HUES6 (cell line): ENCODE measurements around the gene TBC1D10B.

Experiments used
- H3K27ac ChIP-seq: 2 replicates; pipeline ENCODE4 v1.7.0; 2013; ENCODE audit warnings: low read depth, mild to moderate bottlenecking, low read length, inconsistent platforms
- H3K27me3 ChIP-seq: 2 replicates; pipeline ENCODE4 v1.6.1; 2013; ENCODE audit warnings: low read length; ENCODE audit not compliant: control insufficient read depth, insufficient read depth
- H3K36me3 ChIP-seq: 2 replicates; pipeline ENCODE4 v1.6.1; 2013; ENCODE audit warnings: low read length; ENCODE audit not compliant: control insufficient read depth, insufficient read depth
- H3K4me1 ChIP-seq: 2 replicates; pipeline ENCODE4 v1.6.1; 2013; ENCODE audit warnings: low read length; ENCODE audit not compliant: control insufficient read depth, insufficient read depth
- H3K4me3 ChIP-seq: 2 replicates; pipeline ENCODE4 v1.5.1; 2013; ENCODE audit warnings: low read depth, low read length
- H3K9ac ChIP-seq: one replicate; pipeline ENCODE4 v1.6.1; 2013; ENCODE audit warnings: mild to moderate bottlenecking, low read length
- H3K9me3 ChIP-seq: 2 replicates; pipeline ENCODE4 v1.6.1; 2013; ENCODE audit warnings: low read depth, low read length; ENCODE audit not compliant: control insufficient read depth, insufficient read depth

The TBC1D10B gene, protein sequence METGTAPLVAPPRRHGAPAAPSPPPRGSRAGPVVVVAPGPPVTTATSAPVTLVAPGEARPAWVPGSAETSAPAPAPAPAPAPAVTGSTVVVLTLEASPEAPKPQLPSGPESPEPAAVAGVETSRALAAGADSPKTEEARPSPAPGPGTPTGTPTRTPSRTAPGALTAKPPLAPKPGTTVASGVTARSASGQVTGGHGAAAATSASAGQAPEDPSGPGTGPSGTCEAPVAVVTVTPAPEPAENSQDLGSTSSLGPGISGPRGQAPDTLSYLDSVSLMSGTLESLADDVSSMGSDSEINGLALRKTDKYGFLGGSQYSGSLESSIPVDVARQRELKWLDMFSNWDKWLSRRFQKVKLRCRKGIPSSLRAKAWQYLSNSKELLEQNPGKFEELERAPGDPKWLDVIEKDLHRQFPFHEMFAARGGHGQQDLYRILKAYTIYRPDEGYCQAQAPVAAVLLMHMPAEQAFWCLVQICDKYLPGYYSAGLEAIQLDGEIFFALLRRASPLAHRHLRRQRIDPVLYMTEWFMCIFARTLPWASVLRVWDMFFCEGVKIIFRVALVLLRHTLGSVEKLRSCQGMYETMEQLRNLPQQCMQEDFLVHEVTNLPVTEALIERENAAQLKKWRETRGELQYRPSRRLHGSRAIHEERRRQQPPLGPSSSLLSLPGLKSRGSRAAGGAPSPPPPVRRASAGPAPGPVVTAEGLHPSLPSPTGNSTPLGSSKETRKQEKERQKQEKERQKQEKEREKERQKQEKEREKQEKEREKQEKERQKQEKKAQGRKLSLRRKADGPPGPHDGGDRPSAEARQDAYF

GRCh38 chr16:30370456-30371247 lies at the start of gene TBC1D10B:
Gene TBC1D10B, minus strand, starts transcription at chr16:30370494. Its CDS starts 311 bp downstream, at chr16:30370183.
- Histone ChIP-seq H3K4me1 (peaks cover 25% of the 10 kb centered on the region), H3K27me3 (no peaks in the 10 kb centered on the region), H3K9me3 (no peaks in the 10 kb centered on the region), H3K36me3 (no peaks in the 10 kb centered on the region), H3K4me3 (peak within 1 kb of the TSS; percentile 64), H3K9ac (peak within 1 kb of the TSS; percentile 41), H3K27ac (peak within 1 kb of the TSS; percentile 30; the same call in 1 of the 2 replicates)

GRCh38 chr16:30418350-30419181 lies 48.3 kb upstream of the TBC1D10B start:
- Histone ChIP-seq H3K4me1 (peaks cover 11% of the 10 kb centered on the region), H3K36me3 (peaks cover 34% of the 10 kb centered on the region), H3K27me3 (no peaks in the 10 kb centered on the region), H3K4me3 (peak overlapping the region; percentile 66), H3K27ac (peak overlapping the region; percentile 15; the same call in 1 of the 2 replicates), H3K9me3 (no peaks in the 10 kb centered on the region), H3K9ac (peak overlapping the region; percentile 60)

DNA sequence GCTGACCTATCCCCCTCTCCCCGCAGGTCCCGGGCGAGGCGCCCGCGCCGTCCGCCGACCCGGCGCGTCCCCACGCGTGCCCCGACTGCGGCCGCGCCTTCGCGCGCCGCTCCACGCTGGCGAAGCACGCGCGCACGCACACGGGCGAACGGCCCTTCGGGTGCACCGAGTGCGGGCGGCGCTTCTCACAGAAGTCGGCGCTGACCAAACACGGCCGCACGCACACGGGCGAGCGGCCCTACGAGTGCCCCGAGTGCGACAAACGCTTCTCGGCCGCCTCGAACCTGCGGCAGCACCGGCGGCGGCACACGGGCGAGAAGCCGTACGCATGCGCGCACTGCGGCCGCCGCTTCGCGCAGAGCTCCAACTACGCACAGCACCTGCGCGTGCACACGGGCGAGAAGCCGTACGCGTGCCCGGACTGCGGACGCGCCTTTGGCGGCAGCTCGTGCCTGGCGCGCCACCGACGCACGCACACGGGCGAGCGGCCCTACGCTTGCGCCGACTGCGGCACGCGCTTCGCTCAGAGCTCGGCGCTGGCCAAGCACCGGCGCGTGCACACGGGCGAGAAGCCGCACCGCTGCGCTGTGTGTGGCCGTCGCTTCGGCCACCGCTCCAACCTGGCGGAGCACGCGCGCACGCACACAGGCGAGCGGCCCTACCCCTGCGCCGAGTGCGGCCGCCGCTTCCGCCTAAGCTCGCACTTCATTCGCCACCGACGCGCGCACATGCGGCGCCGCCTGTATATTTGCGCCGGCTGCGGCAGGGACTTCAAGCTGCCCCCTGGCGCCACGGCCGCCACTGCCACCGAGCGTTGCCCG lies 47.4 kb upstream of the TBC1D10B start:
- Histone ChIP-seq H3K9me3 (no peaks in the 10 kb centered on the region), H3K27me3 (no peaks in the 10 kb centered on the region), H3K4me3 (peak overlapping the region; percentile 66), H3K27ac (peak overlapping the region; percentile 15; the same call in 1 of the 2 replicates), H3K4me1 (peaks cover 11% of the 10 kb centered on the region), H3K9ac (peak overlapping the region; percentile 60), H3K36me3 (peaks cover 38% of the 10 kb centered on the region)

DNA sequence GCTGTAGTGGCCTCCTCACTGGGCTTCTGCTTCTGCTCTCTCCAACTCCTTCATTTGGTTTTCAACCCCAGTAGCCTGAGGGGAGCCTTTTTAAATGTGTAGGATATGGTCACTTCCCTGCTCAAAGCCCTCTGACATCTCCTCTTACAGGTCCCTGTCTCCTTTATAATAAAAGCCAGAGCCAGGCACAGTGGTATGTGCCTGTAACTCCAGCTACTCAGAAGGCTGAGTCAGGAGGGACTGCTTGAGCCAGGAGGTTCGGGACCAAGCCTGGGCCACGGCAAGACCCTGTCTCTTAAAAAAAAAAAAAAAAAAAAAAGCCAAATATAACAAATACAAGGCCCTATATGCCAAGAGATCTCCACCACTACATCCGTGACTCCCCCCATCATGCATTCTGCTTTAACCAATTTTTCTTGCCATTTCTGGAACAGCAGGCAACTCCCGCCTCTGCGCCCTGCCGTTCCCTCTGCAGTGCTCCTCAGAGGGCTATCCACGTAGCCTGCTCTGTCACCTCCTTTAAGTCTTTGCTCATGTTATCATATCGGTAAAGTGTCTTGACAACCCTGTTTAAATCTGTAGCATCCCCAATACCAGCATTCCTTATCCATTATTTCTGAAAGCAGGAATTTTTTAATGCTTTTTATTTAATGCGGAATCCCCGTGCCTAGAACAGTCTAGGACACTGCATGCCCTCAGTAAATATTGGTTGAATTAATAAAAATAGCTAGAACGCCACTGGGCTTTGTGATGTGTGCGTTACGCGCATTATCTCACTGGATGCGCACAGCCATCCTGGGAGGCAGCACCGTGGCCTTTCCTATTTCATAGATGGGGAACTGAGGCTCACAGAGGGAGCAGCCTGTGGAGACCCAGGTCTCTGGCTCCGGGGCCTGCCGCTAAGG lies 46.6 kb upstream of the TBC1D10B start:
- Histone ChIP-seq H3K27me3 (no peaks in the 10 kb centered on the region), H3K4me3 (peak overlapping the region; percentile 66), H3K4me1 (peaks cover 11% of the 10 kb centered on the region), H3K36me3 (peaks cover 40% of the 10 kb centered on the region), H3K9ac (peak overlapping the region; percentile 60), H3K9me3 (no peaks in the 10 kb centered on the region), H3K27ac (no peak overlapping the region)

GRCh38 chr16:30416047-30416603 lies 45.8 kb upstream of the TBC1D10B start:
- Histone ChIP-seq H3K9me3 (no peaks in the 10 kb centered on the region), H3K4me1 (peaks cover 11% of the 10 kb centered on the region), H3K9ac (no peak overlapping the region), H3K36me3 (peaks cover 42% of the 10 kb centered on the region), H3K27me3 (no peaks in the 10 kb centered on the region), H3K27ac (no peak overlapping the region), H3K4me3 (no peak overlapping the region)

- Histone ChIP-seq H3K9ac (no peak overlapping the region), H3K27ac (no peak overlapping the region), H3K4me1 (peaks cover 13% of the 10 kb centered on the region), H3K4me3 (no peak overlapping the region), H3K9me3 (no peaks in the 10 kb centered on the region), H3K36me3 (peaks cover 38% of the 10 kb centered on the region), H3K27me3 (no peaks in the 10 kb centered on the region)
These were observed 43.9 kb upstream of the TBC1D10B start for GRCh38 chr16:30414159-30414558.

DNA sequence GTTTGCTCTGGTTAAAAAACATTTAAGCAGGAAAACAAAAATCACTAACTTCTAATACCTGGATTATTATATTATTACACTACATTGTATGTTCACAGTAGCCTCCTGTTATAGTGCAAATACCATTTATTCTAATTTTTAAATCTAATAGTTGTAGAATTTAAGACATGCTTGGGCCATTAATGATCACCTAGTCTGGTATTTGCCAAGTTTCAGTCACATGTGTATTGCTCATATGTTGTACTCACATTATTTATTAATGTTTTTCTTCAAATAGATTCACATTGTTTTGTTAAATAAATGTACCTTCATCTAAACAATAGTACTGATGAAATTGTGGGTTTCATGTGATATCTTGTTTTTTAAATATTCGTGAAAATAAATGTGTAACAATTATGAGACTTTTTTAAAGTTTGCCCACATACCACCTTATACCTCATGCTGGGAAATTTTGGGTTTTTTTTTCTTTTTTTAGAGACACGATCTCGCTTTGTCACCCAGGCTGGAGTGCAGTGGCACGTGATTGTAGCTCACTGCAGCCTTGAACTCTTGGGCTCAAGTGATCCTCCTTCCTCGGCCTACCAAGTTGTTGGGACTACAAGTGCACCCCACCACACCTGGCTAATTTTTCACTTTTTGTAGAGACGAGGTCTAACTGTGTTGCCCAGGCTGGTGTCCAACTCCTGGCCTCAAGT lies 43.0 kb upstream of the TBC1D10B start:
- Histone ChIP-seq H3K27me3 (no peaks in the 10 kb centered on the region), H3K9ac (no peak overlapping the region), H3K27ac (no peak overlapping the region), H3K36me3 (peaks cover 38% of the 10 kb centered on the region), H3K4me3 (no peak overlapping the region), H3K4me1 (peaks cover 14% of the 10 kb centered on the region; the same call in 1 of the 2 replicates), H3K9me3 (no peaks in the 10 kb centered on the region)

DNA sequence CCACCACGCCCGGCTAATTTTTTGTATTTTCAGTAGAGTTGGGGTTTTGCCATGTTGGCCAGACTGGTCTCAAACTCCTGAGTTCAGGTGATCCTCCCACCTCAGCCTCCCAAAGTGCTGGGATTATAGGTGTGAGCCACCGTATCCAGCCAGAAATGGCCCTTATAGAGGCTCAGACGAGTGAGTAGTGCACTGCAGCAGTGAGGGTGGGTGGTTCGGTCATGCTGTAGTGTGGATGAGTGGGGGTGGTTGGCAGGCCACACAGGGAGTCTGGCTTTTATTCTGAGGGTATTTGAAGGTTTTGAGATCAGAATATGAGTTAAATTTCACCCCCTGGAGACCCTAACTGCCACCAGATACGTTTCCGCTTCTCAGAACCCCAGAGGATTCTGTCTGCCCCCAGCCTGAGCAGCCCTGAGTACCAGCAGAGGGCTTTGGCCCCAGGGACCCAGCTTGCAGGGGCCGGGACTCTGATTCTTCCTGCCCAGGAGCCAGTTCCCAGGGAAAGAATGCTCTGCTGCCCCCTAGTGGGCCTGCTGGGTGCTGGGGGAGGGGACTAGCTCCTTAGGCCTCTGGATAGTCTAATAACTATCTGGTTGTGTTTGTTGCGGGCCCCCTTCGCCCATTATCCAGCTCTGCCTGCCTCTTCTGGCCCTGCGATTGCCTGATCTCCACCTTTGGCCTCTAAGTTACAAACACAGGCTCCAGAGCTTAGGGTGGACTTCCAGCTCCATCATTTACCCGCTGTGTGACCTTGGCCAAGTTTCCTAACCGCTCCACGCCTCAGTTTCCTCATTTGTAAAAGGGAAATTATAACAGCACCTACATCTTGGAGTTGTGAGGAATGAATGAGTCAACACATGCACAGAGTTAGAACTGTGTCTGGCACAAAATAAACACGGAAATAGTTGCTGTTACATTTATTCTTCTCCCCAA lies 39.1 kb upstream of the TBC1D10B start:
- H3K27ac ChIP-seq = no peak overlapping the region

More for the DNA sequence above, 39.1 kb upstream of the TBC1D10B start:
- Histone ChIP-seq H3K36me3 (peaks cover 38% of the 10 kb centered on the region), H3K9ac (no peak overlapping the region), H3K27me3 (no peaks in the 10 kb centered on the region), H3K4me3 (peak overlapping the region; percentile 5; the same call in 1 of the 2 replicates), H3K4me1 (peaks cover 12% of the 10 kb centered on the region; the same call in 1 of the 2 replicates), H3K9me3 (no peaks in the 10 kb centered on the region)
